Ovary (tissue), 3 donors: ENCODE measurements around the gene SFMBT2.

Experiments
- CTCF ChIP-seq, 3 donors: fragments of 450-650 bp in 2 of 3; fragments of 200-600 bp in 1 of 3; IDR thresholded peaks; one replicate each; pipeline versions ENCODE4 v1.5.1 to v1.8.0; 2016 to 2022; ENCODE audit warnings: antibody characterized with exemption in 3 of 3, mild to moderate bottlenecking in 1 of 3
- EP300 ChIP-seq: sonication (generic); formaldehyde crosslinking; IDR thresholded peaks from one replicate; pipeline ENCODE4 v1.6.1; 2017; ENCODE audit warnings: antibody characterized with exemption
- POLR2A ChIP-seq: fragments of 450-650 bp; IDR thresholded peaks from one replicate; pipeline ENCODE4 v1.6.1; 2017; ENCODE audit warnings: antibody characterized with exemption, mild to moderate bottlenecking, moderate library complexity
- donor health status: DM: no; HTN: no; CAD: no.

GRCh38 chr10:7374795-7375194 lies 36.0 kb downstream of the SFMBT2 start:
- TF ChIP-seq CTCF (IDR thresholded peaks at IDR 0.05): no peak
- no peak for TF ChIP-seq POLR2A
- no peak for TF ChIP-seq EP300
